HepG2 (cell line): ENCODE measurements around the gene MTG1. TPM values are rescaled to one million over a fixed set of nuclear protein-coding genes. Genes with fewer than 3 reads are reported as not detected.

Source experiments
- AFF4 ChIP-seq: sonication (generic); formaldehyde crosslinking; IDR thresholded peaks from 2 replicates; pipeline ENCODE4 v1.4.0; 2020; ENCODE audit warnings: missing genetic modification reagents
- ASH2L ChIP-seq: fragments of 300-600, 200-600 bp; sonication (generic); IDR thresholded peaks from 2 replicates; pipeline ENCODE4 v1.7.0; 2017; ENCODE audit warnings: low read depth, mild to moderate bottlenecking, moderate library complexity, mixed read lengths, low read length; ENCODE audit not compliant: insufficient read length
- KLF6 ChIP-seq: IDR thresholded peaks from 2 replicates; pipeline ENCODE4 v1.8.0; 2016; ENCODE audit warnings: missing biosample characterization, missing genetic modification reagents
- RNF219 ChIP-seq: sonication (generic); formaldehyde crosslinking; IDR thresholded peaks from 2 replicates; pipeline ENCODE4 v1.5.0; 2020; ENCODE audit warnings: mild to moderate bottlenecking, missing genetic modification reagents
- SOX6 ChIP-seq, 2 experiments: fragments of 450-650 bp in 1 of 2; sonication (generic) in 1 of 2; formaldehyde crosslinking in 1 of 2; IDR thresholded peaks; 2 replicates each; pipeline versions ENCODE4 v1.4.0 to v1.6.1; 2017 to 2020; ENCODE audit warnings: antibody characterized with exemption in 1 of 2, mild to moderate bottlenecking in 1 of 2, missing genetic modification reagents in 1 of 2
- TP53 ChIP-seq: sonication (generic); formaldehyde crosslinking; conservative IDR thresholded peaks from 2 replicates; pipeline ENCODE4 v1.4.0; 2020; ENCODE audit warnings: missing genetic modification reagents
- ZBTB33 ChIP-seq: sonication (generic); formaldehyde crosslinking; IDR thresholded peaks from 2 replicates; pipeline ENCODE4 v1.4.0; 2020; ENCODE audit warnings: missing genetic modification reagents
- ZMYM4 ChIP-seq: sonication (generic); formaldehyde crosslinking; IDR thresholded peaks from 2 replicates; pipeline ENCODE4 v1.8.1; 2023; ENCODE audit warnings: mild to moderate bottlenecking, missing genetic modification reagents
- ZNF335 ChIP-seq: sonication (generic); formaldehyde crosslinking; IDR thresholded peaks from 2 replicates; pipeline ENCODE4 v1.4.0; 2020; ENCODE audit warnings: missing genetic modification reagents
- ZNF556 ChIP-seq: sonication (generic); formaldehyde crosslinking; IDR thresholded peaks from 2 replicates; pipeline ENCODE4 v1.4.0; 2020; ENCODE audit warnings: mild to moderate bottlenecking, missing genetic modification reagents, borderline replicate concordance
- ZNF891 ChIP-seq: sonication (generic); formaldehyde crosslinking; IDR thresholded peaks from 2 replicates; pipeline ENCODE4 v1.5.0; 2020; ENCODE audit warnings: mild to moderate bottlenecking, missing genetic modification reagents
- polyA plus RNA-seq, 8 experiments: library from polyadenylated mRNA; depleted of rRNA in 3 of 8; stranded (reverse) in 7 of 8; unstranded in 1 of 8; fragments of >200 nt; fragmentation: Illumina TruSeq in 4 of 8; extraction: Trizol in 4 of 8; gene quantifications; 2 replicates each; pipeline versions ENCODE4 v1.2.1 to v1.2.3, GENCODE V29; 2011 to 2016; ENCODE audit warnings: low read depth in 4 of 8, missing spikeins in 1 of 8, mixed read lengths in 1 of 8; ENCODE audit not compliant: insufficient read depth in 1 of 8
- total RNA-seq, 5 experiments: library from RNA; depleted of rRNA; stranded (reverse); fragments of >200 nt; fragmentation: Illumina TruSeq; extraction: Trizol; gene quantifications; 2 replicates each; pipeline ENCODE4 v1.2.3, GENCODE V29; 2016; ENCODE audit warnings: low read depth in 1 of 5
- TF ChIP-seq, protein P1 (sequence below), 2 experiments: sonication (generic) in 1 of 2; formaldehyde crosslinking in 1 of 2; IDR thresholded peaks; 2 replicates each; pipeline versions ENCODE4 v1.5.1 to v1.6.1; 2011 to 2020; ENCODE audit warnings: borderline replicate concordance in 1 of 2, low read depth in 1 of 2, low read length in 1 of 2, mild to moderate bottlenecking in 1 of 2, missing genetic modification reagents in 1 of 2, moderate library complexity in 1 of 2
- TF ChIP-seq, protein P2 (sequence below): sonication (generic); formaldehyde crosslinking; IDR thresholded peaks from 2 replicates; pipeline ENCODE4 v1.9.0; 2021; ENCODE audit warnings: missing genetic modification reagents, borderline replicate concordance
- TF ChIP-seq, protein P3 (sequence below): sonication (generic); formaldehyde crosslinking; IDR thresholded peaks from 2 replicates; pipeline ENCODE4 v1.8.0; 2022; ENCODE audit warnings: mild to moderate bottlenecking, missing genetic modification reagents, moderate library complexity

The MTG1 gene
- total and polyA plus RNA-seq, 2 of the 13 experiments (the other 11 are each of a cell fraction or from before 2014, with no cell fraction given) = 42.0 to 103 TPM

DNA sequence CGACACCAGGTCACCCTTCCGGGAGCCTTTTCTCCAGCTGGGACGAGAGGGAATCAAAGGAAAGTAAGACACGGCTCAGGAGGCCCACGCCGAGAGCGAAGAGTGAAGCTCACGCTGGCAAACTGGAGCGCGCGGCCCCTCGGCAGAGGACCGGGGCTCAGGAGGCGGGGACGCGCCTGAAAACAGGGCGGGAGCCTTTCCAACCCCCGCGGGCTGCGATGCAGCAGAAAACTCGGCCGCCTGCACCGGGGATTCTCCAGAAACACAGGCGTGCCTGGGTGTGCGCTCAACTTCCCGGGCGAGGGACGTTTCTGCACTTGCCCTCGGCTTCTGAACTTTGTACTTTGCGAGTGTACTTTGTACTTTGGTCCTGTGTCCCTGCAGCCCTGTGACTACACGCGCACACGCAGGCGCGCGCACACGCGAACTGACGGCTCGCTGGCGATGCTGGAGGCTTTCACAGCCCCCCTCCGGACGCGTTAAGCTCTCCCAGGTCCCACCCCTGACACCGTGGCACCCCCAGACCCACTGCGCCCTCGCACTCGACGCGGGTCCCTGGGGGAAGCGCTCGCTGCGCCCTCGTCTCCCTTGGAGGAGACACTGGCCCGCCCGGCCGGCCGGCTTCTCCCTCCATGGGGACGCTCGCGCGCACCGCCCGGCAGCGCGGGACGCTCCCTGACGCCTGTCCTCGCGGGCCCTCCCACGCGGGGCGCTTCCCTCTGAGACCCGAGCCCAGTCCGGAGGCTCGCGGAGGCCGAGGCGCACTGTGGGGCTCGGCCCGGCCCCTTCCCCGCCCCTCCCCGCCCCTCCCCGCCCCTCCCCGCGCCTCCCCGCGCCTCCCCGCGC is 15.5 kb upstream of the MTG1 start (continued):
- no peak for TF ChIP-seq AFF4
- TF ChIP-seq TP53 (CRISPR knock-in tag) = 0 out of 2 replicates have a peak, but pooled peaks have one; percentile 58
- TF ChIP-seq ZMYM4 (CRISPR knock-in tag) = peak; percentile 52; the same call in 1 of the 2 replicates
- TF ChIP-seq, protein P1, sequence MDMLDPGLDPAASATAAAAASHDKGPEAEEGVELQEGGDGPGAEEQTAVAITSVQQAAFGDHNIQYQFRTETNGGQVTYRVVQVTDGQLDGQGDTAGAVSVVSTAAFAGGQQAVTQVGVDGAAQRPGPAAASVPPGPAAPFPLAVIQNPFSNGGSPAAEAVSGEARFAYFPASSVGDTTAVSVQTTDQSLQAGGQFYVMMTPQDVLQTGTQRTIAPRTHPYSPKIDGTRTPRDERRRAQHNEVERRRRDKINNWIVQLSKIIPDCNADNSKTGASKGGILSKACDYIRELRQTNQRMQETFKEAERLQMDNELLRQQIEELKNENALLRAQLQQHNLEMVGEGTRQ (IDR thresholded peaks at IDR 0.05; ENCODE audit: low read depth, low read length) = no peak
- TF ChIP-seq, protein P1 (CRISPR knock-in tag; IDR thresholded peaks at IDR 0.05; ENCODE audit: borderline replicate concordance) = 0 out of 2 replicates have a peak, but pooled peaks have one; percentile 24
- TF ChIP-seq ZNF891 (CRISPR knock-in tag) = 0 out of 2 replicates have a peak, but pooled peaks have one; percentile 33
- TF ChIP-seq ZNF556 (CRISPR knock-in tag) = peak; percentile 72; the same call in 1 of the 2 replicates
- TF ChIP-seq ZBTB33 (CRISPR knock-in tag) = 0 out of 2 replicates have a peak, but pooled peaks have one; percentile 5
- TF ChIP-seq ZNF335 (CRISPR knock-in tag) = no peak
- TF ChIP-seq RNF219 = no peak
- no peak for TF ChIP-seq SOX6 (IDR thresholded peaks at IDR 0.05)
- TF ChIP-seq SOX6 (CRISPR knock-in tag; IDR thresholded peaks at IDR 0.05) = peak; percentile 69
- TF ChIP-seq, protein P2, sequence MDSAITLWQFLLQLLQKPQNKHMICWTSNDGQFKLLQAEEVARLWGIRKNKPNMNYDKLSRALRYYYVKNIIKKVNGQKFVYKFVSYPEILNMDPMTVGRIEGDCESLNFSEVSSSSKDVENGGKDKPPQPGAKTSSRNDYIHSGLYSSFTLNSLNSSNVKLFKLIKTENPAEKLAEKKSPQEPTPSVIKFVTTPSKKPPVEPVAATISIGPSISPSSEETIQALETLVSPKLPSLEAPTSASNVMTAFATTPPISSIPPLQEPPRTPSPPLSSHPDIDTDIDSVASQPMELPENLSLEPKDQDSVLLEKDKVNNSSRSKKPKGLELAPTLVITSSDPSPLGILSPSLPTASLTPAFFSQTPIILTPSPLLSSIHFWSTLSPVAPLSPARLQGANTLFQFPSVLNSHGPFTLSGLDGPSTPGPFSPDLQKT (CRISPR knock-in tag) = no peak
- TF ChIP-seq, protein P3, sequence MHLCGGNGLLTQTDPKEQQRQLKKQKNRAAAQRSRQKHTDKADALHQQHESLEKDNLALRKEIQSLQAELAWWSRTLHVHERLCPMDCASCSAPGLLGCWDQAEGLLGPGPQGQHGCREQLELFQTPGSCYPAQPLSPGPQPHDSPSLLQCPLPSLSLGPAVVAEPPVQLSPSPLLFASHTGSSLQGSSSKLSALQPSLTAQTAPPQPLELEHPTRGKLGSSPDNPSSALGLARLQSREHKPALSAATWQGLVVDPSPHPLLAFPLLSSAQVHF (CRISPR knock-in tag) = no peak
- TF ChIP-seq ASH2L = peak; percentile 55
- no peak for TF ChIP-seq KLF6 (CRISPR knock-in tag)
